IPS-18c (cell line): Measurements from ENCODE around the gene ASPSCR1.
"Not testable (repeated sequence)": the region's sequence is repeated elsewhere in the genome, so short reads cannot be mapped to it uniquely, and the experiment has no call there.

ENCODE experiments used
- H3K4me3 ChIP-seq: 2 replicates; pipeline ENCODE4 v1.7.0; 2013; ENCODE audit warnings: low read depth, mild to moderate bottlenecking, low read length, moderate library complexity; ENCODE audit not compliant: insufficient read depth
- H3K9me3 ChIP-seq: one replicate; pipeline ENCODE4 v1.6.1; 2013; ENCODE audit warnings: mild to moderate bottlenecking, low read length, moderate library complexity; ENCODE audit not compliant: control insufficient read depth, insufficient read depth

The ASPSCR1 gene

DNA sequence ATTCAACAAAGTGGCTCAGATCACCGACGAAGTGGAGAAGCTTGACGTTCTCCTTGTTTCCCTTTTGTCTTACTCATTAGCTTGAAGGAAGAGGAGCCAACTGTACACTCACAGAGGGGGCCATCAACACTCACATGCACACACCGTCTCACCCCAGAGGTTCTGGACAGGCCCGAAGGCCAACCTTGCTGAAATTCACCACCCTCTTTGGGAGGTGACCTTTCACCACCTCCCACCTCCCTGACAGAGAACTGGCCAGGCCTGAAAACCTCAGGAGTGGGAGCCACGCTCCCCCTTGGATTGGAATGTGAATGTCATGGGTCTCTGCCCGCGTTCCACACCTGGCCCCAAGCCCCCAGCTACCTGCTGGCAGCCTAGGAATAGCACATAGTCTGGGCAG, 58.1 kb downstream of the ASPSCR1 start:
- no peak overlapping the region for H3K4me3 ChIP-seq
- H3K9me3 ChIP-seq: no peaks in the 10 kb centered on the region

DNA sequence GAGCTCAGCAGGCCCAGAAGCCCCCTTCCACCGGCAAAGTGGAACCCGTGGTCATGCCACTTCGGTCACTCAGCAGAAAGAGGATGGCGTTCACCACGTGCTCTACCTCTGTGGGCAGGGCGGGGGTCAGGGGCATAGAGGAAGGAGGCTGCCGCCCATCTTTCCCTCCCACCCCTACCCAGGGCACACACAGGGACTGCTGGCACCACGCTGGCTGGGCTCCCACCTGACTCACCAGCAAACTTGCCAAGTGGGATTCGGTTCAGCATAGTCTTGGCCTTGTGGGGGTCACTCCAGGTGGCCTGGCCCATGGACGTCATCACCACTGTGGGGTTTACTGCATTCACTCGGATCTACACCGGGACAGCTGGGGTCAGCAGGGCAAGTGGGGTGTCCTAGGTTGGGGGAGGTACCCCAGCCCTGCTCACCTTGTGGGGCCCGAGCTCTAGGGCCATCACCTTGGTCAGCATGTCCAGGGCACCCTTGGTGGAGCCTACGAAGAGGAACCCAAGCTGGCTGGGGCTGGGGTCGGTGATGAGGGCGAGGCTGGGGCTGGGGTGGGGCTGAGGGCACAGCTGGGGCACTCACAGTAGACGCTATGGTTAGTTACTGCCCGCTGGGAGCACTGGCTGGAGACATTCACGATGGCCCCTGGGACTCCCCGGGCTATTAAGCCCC, 58.7 kb downstream of the ASPSCR1 start:
- Histone ChIP-seq H3K4me3 (peak overlapping the region; percentile 82), H3K9me3 (no peaks in the 10 kb centered on the region)

DNA sequence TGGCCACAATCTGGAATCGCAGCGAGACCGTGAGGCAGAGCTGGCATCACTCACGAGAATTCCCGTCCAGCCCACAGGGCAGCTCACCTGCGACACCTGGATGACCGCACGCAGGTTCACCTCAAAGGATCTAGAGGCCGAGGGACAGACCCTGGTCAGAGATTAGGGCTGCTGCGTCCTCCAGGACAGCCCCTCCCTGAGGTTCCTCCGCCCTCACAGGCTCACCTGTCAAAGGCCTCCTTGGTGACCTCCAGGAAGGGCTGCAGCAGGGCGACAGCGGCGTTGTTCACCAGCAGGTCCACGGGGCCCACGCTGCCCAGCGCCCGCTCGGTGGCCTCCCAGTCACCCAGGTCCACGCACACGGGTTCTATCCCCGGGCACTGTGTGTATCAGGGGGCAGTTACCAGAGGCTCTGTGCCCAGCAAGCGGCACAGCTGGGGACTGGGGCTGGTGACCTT, 59.2 kb downstream of the ASPSCR1 start:
- peak overlapping the region; percentile 82 for H3K4me3 ChIP-seq
- no peaks in the 10 kb centered on the region for H3K9me3 ChIP-seq

DNA sequence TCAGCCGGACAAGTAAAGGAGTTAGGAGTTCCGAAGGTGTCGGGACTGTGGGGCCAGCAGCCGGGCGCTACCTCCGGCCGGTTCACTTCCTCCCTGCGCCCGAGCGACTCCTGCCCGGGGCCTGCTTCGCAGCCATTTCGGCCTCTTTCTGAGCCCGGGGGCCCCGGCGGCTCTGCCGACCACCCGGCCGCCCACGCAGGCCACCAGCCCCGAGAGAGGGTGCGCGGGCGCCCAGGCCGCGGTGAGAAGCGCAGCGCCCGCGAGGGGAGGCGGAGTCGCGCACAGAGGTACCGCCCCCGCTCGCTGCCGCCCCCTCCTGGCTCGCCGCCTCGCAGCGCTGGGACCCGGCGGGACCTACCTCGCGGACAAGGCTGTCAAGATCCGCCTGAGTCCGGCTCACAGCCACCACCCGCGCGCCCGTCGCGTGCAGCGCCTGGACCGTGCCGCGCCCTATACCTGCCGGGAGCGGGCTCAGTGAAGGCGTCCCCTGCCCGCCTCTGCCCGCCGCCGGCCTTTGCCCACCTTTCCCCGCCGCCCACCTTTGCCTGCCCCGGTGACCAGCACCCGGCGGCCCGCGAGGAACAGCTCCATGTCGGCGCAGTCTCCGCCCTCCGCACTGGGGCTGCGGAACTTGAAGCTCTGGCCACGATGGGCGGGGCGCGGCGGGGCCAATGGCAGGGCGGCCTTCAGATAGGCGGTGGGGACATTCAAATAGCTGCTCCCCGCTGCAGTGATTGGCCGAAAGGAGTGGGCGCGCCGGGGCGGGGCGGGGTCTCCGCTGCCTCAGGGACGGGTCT, 59.9 kb downstream of the ASPSCR1 start, which contains the start of gene DCXR:
DCXR (minus strand) TSS at position 606 of the 797 bp plus-strand sequence; CDS start at position 591, 15 bp downstream.
- peak within 1 kb of the TSS; percentile 82 for H3K4me3 ChIP-seq
- no peaks in the 10 kb centered on the region for H3K9me3 ChIP-seq

DNA sequence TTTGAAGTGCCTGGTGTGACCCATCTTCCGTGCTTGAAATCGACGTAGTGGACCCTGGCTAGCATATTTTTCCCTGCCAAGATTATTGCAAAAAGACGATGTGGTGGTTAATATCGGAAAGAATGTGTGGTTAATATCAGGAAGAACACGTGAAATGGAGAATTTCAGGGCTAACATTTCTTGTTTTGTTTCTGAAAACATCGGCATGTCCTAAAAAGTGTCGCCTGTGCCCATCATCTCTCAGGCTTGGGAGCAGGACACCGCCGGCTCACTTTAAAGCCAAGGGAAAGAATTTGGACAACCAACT, 60.4 kb downstream of the ASPSCR1 start:
- no peak overlapping the region for H3K4me3 ChIP-seq
- H3K9me3 ChIP-seq: no peaks in the 10 kb centered on the region

DNA sequence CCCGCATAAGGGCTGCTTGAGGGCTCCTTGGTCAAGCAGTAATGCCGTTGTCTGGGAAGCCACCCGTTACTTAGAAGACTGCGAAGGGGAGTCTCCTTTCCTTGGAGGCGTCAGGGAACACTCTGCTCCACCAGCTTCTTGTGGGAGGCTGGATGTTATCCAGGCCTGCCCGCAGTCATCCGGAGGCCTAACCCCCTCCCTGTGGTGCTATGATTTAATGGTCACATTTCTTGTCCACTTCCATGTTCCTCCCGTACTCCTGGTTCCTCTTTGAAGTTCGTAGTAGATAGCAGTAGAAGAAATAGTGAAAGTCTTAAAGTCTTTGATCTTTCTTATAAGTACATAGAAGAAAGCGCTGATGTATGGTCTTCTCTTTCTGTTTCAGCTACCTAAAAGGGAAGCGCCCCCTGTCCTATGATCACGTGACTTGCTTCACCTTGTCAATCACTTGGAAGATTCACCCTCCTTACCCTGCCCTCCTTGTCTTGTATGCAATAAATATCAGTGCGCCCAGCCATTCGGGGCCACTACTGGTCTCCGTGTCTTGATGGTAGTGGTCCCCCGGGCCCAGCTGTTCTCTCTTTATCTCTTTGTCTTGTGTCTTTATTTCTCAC, 61.5 kb downstream of the ASPSCR1 start:
- H3K4me3 ChIP-seq, H3K9me3 ChIP-seq: not testable (repeated sequence)

DNA sequence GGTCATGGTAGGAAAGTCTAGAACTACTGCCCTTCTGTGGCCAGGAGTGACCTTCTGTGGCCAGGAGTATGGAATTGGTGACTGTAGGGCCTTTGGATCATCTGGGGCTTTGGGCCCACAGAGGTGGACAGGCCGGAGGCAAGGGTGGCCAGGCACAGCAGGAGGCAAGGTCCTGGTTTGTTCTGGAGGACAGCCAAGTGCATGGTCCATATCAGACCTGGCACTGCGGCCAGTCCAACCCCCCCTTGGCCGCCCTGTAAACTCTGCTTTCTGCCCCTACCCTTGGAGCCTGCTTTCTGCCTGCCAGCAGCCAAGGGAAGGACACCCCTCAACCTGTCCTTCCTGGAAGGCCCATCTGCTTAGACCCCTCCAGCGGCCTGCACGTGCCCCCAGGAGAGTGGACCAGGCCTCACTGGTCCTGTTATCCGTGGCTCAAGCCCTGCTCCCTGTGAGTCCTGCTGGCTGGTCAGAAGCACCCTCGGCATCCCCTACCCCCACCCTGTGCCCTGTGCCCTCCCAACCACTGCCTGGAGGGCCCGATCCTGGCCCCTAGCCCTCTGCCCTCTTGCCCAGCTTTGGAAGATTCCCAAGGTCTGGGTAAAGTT, 62.4 kb downstream of the ASPSCR1 start:
- no peaks in the 10 kb centered on the region for H3K9me3 ChIP-seq
- no peak overlapping the region for H3K4me3 ChIP-seq

DNA sequence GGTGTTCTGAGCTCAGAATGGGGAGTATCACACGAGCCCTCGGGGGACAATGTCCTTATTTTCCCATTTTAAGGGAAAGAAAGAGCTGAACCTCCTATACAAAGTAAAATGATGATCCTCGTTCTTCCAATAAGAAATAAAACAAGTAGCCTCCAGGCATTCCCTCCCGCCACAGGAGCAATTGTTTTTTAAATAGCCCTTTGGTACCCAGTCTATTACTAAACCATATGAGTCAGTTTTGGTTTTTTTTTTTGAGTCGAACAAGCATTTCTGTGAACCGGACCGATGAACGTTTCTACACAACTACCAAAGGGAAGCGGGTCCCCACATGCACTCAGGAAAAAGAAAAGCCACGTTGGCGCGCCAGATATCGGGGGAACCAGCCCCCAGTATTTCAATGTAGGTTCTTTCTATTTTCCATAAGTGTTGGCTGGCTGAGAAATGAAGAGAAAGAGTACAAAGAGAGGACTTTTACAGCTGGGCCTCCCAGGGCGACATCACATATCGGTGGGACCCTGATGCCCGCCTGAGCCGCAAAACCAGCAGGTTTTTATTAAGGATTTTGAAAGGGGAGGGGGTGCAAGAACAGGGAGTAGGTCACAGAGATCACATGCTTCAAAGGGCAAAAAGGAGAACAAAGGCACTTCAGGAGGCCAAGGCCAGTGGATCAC, 63.9 kb downstream of the ASPSCR1 start:
- H3K4me3 ChIP-seq: no peak overlapping the region
- H3K9me3 ChIP-seq: no peaks in the 10 kb centered on the region

DNA sequence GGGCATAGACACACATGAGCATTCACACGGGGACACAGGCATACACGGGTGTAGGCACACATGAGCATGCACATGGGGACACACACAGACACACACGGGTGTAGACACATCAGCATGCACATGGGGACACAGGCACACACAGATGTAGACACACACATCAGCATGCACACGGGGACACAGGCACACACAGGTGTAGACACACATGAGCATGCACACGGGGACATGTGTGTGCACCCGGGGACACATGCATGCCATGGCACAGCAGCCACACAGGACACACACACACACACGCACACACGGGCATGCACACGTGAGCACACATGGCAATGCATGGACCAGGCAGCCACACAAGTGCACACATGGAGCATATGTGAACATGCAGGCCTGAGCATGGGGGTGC, 65.2 kb downstream of the ASPSCR1 start:
- Histone ChIP-seq H3K9me3 (no peaks in the 10 kb centered on the region), H3K4me3 (no peak overlapping the region)

DNA sequence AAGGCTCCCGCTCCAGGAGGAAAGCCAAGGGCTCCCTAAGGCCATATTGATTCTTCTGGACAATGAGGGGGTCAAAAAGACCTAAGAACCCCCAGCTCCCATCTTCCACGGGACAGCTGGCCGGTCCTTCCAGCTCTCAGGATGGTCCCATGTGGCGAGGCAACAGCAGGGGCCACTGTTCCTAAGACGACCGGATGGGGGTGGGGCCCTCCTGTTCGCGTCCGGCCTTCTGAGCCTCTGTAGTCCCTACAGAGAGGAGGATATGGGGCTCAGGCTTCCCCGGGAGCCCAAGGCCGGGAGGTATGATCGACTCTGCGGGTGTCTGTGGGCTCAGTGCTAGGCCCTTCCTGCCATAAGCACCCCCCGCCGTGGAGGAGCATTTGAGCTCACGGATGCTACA, 66.1 kb downstream of the ASPSCR1 start:
- Histone ChIP-seq H3K4me3 (no peak overlapping the region), H3K9me3 (no peaks in the 10 kb centered on the region)

DNA sequence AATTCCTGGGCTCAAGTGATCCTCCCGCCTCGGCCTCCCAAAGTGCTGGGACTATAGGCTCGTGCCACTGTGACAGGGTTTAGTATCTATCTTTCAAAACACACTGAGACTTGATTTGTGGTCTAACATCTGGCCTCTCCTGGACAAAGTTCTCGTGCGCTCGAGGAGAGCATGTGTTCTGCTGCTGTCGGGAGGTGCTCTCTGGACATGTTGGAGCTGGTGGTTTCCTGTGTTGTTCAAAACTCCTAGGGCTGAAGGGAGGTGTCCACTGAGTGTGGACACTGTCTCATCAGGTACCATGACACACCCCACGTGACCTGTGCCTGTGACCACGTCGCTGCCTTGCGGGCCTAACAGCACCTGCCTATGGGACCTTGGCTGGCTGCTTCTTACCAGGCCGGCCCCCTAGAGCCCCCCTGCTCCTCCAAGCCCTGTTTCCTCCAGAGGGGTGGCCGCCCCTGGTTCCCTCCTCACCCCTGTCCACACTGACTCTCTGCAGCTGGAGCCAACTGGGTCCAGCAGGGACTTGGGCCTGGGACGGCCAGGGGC, 68.6 kb downstream of the ASPSCR1 start:
- Histone ChIP-seq H3K9me3 (no peaks in the 10 kb centered on the region), H3K4me3 (no peak overlapping the region)

DNA sequence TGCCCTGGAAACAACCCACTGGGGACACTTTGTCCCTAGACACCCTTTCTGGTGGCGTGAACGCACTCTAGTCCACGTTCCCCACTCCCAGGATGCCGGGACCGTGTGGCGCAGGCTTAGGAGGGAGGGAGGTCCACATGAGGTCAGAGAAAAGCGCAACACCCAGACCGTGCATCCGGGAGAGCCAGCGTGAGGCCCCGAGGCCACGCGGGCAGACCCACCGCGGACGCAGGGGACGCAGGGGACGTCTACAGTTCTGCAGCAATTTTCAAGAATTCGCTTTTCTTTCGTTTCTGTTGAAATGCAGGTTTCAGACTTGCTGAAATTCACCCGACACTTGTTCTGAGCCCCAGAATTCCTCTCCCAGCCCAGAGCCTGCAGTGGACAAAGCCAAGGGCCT, 69.5 kb downstream of the ASPSCR1 start:
- Histone ChIP-seq H3K9me3 (no peaks in the 10 kb centered on the region), H3K4me3 (no peak overlapping the region)

DNA sequence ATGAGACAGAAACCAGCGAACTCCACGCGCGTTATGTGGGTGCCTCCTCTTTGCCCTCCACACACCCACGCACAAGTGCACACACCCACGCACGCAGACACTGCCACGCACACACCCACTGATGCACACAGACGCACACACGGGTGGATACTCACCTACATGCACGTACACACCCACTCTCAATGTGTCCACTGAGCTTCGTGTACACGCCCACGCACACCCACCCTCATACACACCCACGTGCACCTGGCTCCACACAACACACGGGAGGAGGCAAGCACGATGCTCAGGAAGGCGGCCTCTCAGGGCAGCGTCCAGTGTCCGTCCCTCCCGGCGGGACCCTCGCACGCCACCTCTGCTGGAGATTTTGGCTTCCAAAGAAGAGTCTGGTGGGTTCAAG, 70.0 kb downstream of the ASPSCR1 start:
- H3K4me3 ChIP-seq: no peak overlapping the region
- H3K9me3 ChIP-seq: no peaks in the 10 kb centered on the region

DNA sequence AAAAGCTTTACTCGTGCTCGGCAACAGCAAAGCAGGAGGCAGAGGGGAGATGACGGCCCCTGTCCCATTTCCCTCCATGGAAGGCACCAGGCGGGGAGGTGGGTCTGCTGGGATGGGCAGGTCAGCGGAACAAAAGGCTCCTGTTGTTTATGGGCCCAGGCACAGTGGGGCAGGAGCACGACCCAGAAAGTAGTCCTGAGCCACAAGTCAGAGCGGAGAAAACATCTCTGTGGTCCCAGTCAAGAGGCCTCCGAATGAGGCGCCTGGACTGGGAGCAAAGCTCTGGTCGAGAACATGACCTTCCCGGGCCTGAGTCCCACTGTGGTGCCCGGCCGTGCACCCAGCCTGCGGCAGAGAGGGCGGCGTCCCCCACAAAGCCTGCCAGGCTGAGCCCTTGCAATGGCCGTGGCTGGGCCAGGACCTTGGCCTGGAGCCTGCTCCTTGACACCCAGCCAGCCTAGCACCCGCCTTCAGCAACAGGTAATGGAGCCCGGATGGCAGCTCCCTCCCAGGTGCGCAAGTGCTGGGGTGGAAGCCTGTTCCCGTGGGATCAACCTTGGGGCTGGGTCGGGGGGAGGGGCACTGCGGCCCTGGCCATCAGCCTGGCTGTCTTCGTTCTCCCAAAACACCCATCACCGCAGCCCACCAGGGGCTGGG, 70.6 kb downstream of the ASPSCR1 start:
- no peaks in the 10 kb centered on the region for H3K9me3 ChIP-seq
- no peak overlapping the region for H3K4me3 ChIP-seq

DNA sequence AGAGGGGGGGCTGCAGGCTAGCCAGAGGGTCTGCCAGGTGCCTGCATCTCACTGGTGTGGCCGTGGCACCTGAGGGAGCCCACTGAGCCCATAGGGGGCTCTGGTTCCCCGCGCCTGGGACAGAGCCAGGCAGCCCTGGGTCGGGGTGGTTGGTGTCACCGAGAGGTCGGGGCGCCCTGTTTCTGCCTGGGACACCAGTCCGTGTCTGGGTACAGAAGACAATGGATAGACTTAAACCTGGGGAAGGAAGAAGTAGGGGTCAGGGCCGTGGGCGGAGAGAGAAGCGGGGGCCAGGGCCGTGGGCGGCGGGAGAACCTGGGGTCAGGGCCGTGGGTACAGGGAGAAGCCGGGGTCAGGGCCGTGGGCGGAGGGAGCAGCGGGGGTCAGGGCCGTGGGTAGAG, 71.1 kb downstream of the ASPSCR1 start:
- Histone ChIP-seq H3K4me3 (no peak overlapping the region), H3K9me3 (no peaks in the 10 kb centered on the region)

DNA sequence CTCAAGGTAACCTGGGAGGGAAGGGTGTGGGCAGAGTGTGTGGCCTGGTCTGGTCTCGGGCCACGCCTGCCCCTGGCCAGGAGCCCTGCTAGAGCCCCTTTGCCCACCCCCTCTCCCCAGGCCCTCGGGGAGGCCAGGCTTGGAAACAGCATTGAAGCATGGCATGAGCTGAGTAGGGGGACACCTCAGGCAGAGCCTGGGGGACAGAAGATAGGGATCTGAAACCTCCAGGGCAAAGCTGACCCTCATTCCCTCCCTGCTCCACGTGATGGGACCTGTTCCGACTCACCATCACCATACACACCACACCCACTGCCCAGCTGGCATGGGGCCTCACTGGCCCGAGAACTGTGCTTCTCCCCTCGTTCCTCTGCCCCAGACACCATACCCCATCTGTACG, 71.7 kb downstream of the ASPSCR1 start:
- H3K9me3 ChIP-seq: no peaks in the 10 kb centered on the region
- H3K4me3 ChIP-seq: no peak overlapping the region

DNA sequence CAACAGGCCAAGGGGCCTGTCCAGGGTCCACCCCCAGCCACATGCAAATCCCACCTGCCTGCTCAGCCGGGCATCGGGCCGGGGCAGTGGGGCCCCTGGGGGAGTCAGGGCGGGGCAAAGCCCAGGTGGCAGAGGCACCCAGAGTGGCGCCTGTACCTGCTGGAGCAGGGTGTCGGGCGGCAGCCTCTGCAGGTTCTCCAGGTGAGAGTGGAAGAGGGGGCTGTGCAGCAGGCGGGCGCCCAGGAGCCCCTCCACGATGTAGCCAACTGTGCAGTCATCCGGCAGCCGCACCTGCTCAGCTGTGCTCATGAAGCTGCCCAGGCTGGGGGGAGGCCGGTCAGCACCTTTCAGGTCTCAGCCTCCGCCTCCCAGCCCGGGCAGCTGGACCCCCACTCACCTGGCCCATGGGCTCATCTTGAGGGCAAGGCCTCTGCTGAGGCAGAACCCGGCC, 72.1 kb downstream of the ASPSCR1 start:
- H3K4me3 ChIP-seq: no peak overlapping the region

More for the DNA sequence above, 72.1 kb downstream of the ASPSCR1 start:
- peaks cover 2% of the 10 kb centered on the region for H3K9me3 ChIP-seq
